K562 (cell line): ENCODE results near the gene TRIM14. TPM values are rescaled to one million over a fixed set of nuclear protein-coding genes. Genes with fewer than 3 reads are reported as not detected.
A peak's percentile ranks its signal among the peaks of the same experiment; 100 is the strongest.

ENCODE experiments used
- AFF4 ChIP-seq: sonication (generic); formaldehyde crosslinking; IDR thresholded peaks from 2 replicates; pipeline ENCODE4 v1.8.0; 2023; ENCODE audit warnings: mild to moderate bottlenecking, missing genetic modification reagents
- CC2D1A ChIP-seq: fragments of 450-650 bp; IDR thresholded peaks from 2 replicates; pipeline ENCODE4 v1.6.1; 2017; ENCODE audit warnings: mild to moderate bottlenecking
- GABPA ChIP-seq: fragments of 200-800 bp; sonication (Bioruptor generic); conservative IDR thresholded peaks from 2 replicates; pipeline ENCODE4 v1.6.1; 2016; ENCODE audit warnings: low read depth, missing genetic modification characterization, missing compliant biosample characterization
- LCOR ChIP-seq: sonication (generic); formaldehyde crosslinking; IDR thresholded peaks from 2 replicates; pipeline ENCODE4 v1.8.0; 2022; ENCODE audit warnings: mild to moderate bottlenecking, missing genetic modification reagents
- MYC ChIP-seq, 2 experiments: fragments of 250-450 bp in 1 of 2; sonication (Bioruptor Pico) in 1 of 2; IDR thresholded peaks; 2 replicates each; pipeline versions ENCODE4 v1.5.1 to v1.6.1; 2012 to 2021; ENCODE audit warnings: low read depth in 2 of 2, borderline replicate concordance in 1 of 2, improper control_type of control experiment in 1 of 2, low read length in 1 of 2, mild to moderate bottlenecking in 1 of 2, moderate library complexity in 1 of 2
- NFE2L1 ChIP-seq: fragments of 450-650 bp; IDR thresholded peaks from 2 replicates; pipeline ENCODE4 v1.6.1; 2016; ENCODE audit warnings: missing genetic modification characterization, low read depth, mild to moderate bottlenecking, missing compliant biosample characterization, moderate library complexity, borderline replicate concordance
- NFYB ChIP-seq: IDR thresholded peaks from 2 replicates; pipeline ENCODE4 v1.6.1; 2011; ENCODE audit warnings: mild to moderate bottlenecking, moderate library complexity; ENCODE audit not compliant: insufficient read length; ENCODE audit errors: extremely low read depth
- PHTF2 ChIP-seq: fragments of 250-450 bp; sonication (Bioruptor Pico); IDR thresholded peaks from 2 replicates; pipeline ENCODE4 v1.5.0; 2021; ENCODE audit warnings: mild to moderate bottlenecking
- SMAD2 ChIP-seq: fragments of 150-350 bp; IDR thresholded peaks from 2 replicates; pipeline ENCODE4 v1.6.1; 2014; ENCODE audit warnings: low read depth, mild to moderate bottlenecking, low read length
- SRF ChIP-seq, 2 experiments: fragments of 250-450, 450-650 bp in 1 of 2; sonication (Bioruptor Pico) in 1 of 2; sonication (generic) in 1 of 2; formaldehyde crosslinking; IDR thresholded peaks; 2 replicates each; pipeline versions ENCODE4 v1.5.0 to v1.5.1; 2020 to 2022; ENCODE audit warnings: mild to moderate bottlenecking in 1 of 2, missing genetic modification reagents in 1 of 2
- ZBTB17 ChIP-seq: fragments of 450-650 bp; formaldehyde crosslinking; IDR thresholded peaks from 2 replicates; pipeline ENCODE4 v1.4.0; 2020; ENCODE audit warnings: mild to moderate bottlenecking
- polyA plus RNA-seq, 8 experiments: library from polyadenylated mRNA; depleted of rRNA in 4 of 8; stranded (reverse) in 5 of 8; unstranded in 3 of 8; fragments of >200 nt; fragmentation: Nextera tagmentation in 2 of 8; fragmentation: Illumina TruSeq in 1 of 8; extraction: Ambion mirVana in 2 of 8; extraction: Trizol in 1 of 8; gene quantifications; 2 replicates each; pipeline versions ENCODE4 v1.2.1 to v1.2.3, GENCODE V29; 2011 to 2014; ENCODE audit warnings: inconsistent platforms in 1 of 8, missing spikeins in 1 of 8
- total RNA-seq, 7 experiments: library from RNA; depleted of rRNA in 6 of 7; stranded (reverse); fragments of >200 nt in 6 of 7; fragmentation: Illumina TruSeq in 2 of 7; extraction: Trizol in 2 of 7; gene quantifications; 2 replicates each; pipeline versions ENCODE4 v1.2.1 to v1.2.3, GENCODE V29; 2011 to 2021; ENCODE audit warnings: low replicate concordance in 1 of 7
- TF ChIP-seq, protein P1 (sequence below): fragments of 450-650 bp; IDR thresholded peaks from 2 replicates; pipeline ENCODE4 v1.6.1; 2014; ENCODE audit warnings: low read depth, mild to moderate bottlenecking, moderate library complexity, borderline replicate concordance
- TF ChIP-seq, protein P2 (sequence below): fragments of 450-650 bp; IDR thresholded peaks from 2 replicates; pipeline ENCODE4 v1.6.1; 2017; ENCODE audit warnings: antibody characterized with exemption, mild to moderate bottlenecking

The TRIM14 gene
- total and polyA plus RNA-seq, 9 of the 15 experiments (the other 6 are each of a cell fraction or from before 2014, with no cell fraction given), result 7.6 to 41.0 (median 17.9) TPM

- TF ChIP-seq NFYB, result peak; percentile 46
- TF ChIP-seq, protein P1, sequence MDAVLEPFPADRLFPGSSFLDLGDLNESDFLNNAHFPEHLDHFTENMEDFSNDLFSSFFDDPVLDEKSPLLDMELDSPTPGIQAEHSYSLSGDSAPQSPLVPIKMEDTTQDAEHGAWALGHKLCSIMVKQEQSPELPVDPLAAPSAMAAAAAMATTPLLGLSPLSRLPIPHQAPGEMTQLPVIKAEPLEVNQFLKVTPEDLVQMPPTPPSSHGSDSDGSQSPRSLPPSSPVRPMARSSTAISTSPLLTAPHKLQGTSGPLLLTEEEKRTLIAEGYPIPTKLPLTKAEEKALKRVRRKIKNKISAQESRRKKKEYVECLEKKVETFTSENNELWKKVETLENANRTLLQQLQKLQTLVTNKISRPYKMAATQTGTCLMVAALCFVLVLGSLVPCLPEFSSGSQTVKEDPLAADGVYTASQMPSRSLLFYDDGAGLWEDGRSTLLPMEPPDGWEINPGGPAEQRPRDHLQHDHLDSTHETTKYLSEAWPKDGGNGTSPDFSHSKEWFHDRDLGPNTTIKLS, result peak; percentile 34; the same call in 1 of the 2 replicates
- TF ChIP-seq SRF (CRISPR knock-in tag; IDR thresholded peaks at IDR 0.05), result no peak
- peak; percentile 98 for TF ChIP-seq MYC (IDR thresholded peaks at IDR 0.05; ENCODE audit: low read depth, low read length)
- TF ChIP-seq MYC (CRISPR knock-in tag; IDR thresholded peaks at IDR 0.05; ENCODE audit: borderline replicate concordance, low read depth), result no peak; the same call in 1 of the 2 replicates
- no peak for TF ChIP-seq PHTF2
- TF ChIP-seq CC2D1A, result peak; percentile 97
- TF ChIP-seq, protein P2, sequence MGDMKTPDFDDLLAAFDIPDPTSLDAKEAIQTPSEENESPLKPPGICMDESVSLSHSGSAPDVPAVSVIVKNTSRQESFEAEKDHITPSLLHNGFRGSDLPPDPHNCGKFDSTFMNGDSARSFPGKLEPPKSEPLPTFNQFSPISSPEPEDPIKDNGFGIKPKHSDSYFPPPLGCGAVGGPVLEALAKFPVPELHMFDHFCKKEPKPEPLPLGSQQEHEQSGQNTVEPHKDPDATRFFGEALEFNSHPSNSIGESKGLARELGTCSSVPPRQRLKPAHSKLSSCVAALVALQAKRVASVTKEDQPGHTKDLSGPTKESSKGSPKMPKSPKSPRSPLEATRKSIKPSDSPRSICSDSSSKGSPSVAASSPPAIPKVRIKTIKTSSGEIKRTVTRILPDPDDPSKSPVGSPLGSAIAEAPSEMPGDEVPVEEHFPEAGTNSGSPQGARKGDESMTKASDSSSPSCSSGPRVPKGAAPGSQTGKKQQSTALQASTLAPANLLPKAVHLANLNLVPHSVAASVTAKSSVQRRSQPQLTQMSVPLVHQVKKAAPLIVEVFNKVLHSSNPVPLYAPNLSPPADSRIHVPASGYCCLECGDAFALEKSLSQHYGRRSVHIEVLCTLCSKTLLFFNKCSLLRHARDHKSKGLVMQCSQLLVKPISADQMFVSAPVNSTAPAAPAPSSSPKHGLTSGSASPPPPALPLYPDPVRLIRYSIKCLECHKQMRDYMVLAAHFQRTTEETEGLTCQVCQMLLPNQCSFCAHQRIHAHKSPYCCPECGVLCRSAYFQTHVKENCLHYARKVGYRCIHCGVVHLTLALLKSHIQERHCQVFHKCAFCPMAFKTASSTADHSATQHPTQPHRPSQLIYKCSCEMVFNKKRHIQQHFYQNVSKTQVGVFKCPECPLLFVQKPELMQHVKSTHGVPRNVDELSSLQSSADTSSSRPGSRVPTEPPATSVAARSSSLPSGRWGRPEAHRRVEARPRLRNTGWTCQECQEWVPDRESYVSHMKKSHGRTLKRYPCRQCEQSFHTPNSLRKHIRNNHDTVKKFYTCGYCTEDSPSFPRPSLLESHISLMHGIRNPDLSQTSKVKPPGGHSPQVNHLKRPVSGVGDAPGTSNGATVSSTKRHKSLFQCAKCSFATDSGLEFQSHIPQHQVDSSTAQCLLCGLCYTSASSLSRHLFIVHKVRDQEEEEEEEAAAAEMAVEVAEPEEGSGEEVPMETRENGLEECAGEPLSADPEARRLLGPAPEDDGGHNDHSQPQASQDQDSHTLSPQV, result peak; percentile 96
- TF ChIP-seq AFF4 (CRISPR knock-in tag), result 0 out of 2 replicates have a peak, but pooled peaks have one; percentile 45
- TF ChIP-seq GABPA (tag), result peak; percentile 94
- TF ChIP-seq ZBTB17, result no peak
- no peak for TF ChIP-seq SMAD2
- no peak for TF ChIP-seq NFE2L1 (tag)
- peak; percentile 66; the same call in 1 of the 2 replicates for TF ChIP-seq LCOR (CRISPR knock-in tag)
Measured at GRCh38 chr9:98045234-98046179, 73.5 kb downstream of the TRIM14 start (continued).
